Progenitor cell of endocrine pancreas (in vitro differentiated cells): ENCODE results near the gene DNASE2. TPM values are rescaled to one million over a fixed set of nuclear protein-coding genes. Genes with fewer than 3 reads are reported as not detected.

Experiments used
- DNase-seq: peaks from one replicate; pipeline ENCODE4 v3.0.0; 2021; ENCODE audit warnings: low spot score; ENCODE audit not compliant: unreplicated experiment
- H3K27ac Mint-ChIP-seq: 2 replicates; pipeline ENCODE4 v1.8.0; 2021; ENCODE audit warnings: mild to moderate bottlenecking, moderate library complexity, mixed read lengths
- H3K27me3 Mint-ChIP-seq: 2 replicates; pipeline ENCODE4 v1.8.0; 2021; ENCODE audit warnings: mixed read lengths
- H3K36me3 Mint-ChIP-seq: 2 replicates; pipeline ENCODE4 v1.8.0; 2022; ENCODE audit warnings: mixed read lengths; ENCODE audit not compliant: insufficient read depth
- H3K4me1 Mint-ChIP-seq: 2 replicates; pipeline ENCODE4 v1.8.0; 2021; ENCODE audit warnings: low read depth, mixed read lengths
- H3K4me3 Mint-ChIP-seq: 2 replicates; pipeline ENCODE4 v1.8.0; 2021; ENCODE audit warnings: low read depth, mild to moderate bottlenecking, moderate library complexity, mixed read lengths
- H3K9me3 Mint-ChIP-seq: 2 replicates; pipeline ENCODE4 v1.8.0; 2021; ENCODE audit warnings: low read depth, mixed read lengths
- total RNA-seq: library from RNA; stranded (reverse); gene quantifications from 2 replicates; pipeline ENCODE4 v1.2.1, GENCODE V29; 2021
- TF ChIP-seq, protein P1 (sequence below): fragments of 200-600 bp; sonication (generic); IDR thresholded peaks from one replicate; pipeline ENCODE4 v1.5.0; 2021; ENCODE audit warnings: antibody characterized with exemption, mild to moderate bottlenecking; ENCODE audit not compliant: unreplicated experiment

DNASE2 gene
- total RNA-seq, 1 donor from 2014 or later, result 26.0 TPM

DNA sequence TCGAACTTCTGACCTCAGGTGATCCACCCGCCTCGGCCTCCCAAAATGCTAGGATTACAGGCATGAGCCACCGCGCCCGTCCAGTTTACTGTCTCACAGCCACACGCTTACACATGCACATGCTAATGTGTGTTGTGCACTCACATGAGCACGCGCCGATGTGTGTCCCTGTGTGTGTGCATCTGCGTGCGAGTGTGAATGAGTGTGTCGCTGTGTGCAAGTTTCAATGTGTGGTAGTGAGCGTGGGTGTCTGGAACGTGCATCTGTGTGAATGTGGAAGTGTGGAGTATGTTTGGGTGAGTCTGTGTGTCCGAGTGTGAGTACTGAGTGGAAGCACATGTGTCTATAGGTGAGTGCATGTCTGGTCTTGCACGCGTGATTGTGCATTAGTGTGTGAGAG, 38.7 kb downstream of the DNASE2 start:
- H3K27me3 Mint-ChIP-seq, result peaks cover 55% of the 10 kb centered on the region
- DNase-seq, result no peak
- TF ChIP-seq, protein P1, sequence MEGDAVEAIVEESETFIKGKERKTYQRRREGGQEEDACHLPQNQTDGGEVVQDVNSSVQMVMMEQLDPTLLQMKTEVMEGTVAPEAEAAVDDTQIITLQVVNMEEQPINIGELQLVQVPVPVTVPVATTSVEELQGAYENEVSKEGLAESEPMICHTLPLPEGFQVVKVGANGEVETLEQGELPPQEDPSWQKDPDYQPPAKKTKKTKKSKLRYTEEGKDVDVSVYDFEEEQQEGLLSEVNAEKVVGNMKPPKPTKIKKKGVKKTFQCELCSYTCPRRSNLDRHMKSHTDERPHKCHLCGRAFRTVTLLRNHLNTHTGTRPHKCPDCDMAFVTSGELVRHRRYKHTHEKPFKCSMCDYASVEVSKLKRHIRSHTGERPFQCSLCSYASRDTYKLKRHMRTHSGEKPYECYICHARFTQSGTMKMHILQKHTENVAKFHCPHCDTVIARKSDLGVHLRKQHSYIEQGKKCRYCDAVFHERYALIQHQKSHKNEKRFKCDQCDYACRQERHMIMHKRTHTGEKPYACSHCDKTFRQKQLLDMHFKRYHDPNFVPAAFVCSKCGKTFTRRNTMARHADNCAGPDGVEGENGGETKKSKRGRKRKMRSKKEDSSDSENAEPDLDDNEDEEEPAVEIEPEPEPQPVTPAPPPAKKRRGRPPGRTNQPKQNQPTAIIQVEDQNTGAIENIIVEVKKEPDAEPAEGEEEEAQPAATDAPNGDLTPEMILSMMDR, result no peak
- H3K4me3 Mint-ChIP-seq, result no peak overlapping the region
- H3K4me1 Mint-ChIP-seq, result peaks cover 8% of the 10 kb centered on the region
- H3K36me3 Mint-ChIP-seq, result no peaks in the 10 kb centered on the region
- no peaks in the 10 kb centered on the region for H3K9me3 Mint-ChIP-seq
- H3K27ac Mint-ChIP-seq, result no peak overlapping the region

DNA sequence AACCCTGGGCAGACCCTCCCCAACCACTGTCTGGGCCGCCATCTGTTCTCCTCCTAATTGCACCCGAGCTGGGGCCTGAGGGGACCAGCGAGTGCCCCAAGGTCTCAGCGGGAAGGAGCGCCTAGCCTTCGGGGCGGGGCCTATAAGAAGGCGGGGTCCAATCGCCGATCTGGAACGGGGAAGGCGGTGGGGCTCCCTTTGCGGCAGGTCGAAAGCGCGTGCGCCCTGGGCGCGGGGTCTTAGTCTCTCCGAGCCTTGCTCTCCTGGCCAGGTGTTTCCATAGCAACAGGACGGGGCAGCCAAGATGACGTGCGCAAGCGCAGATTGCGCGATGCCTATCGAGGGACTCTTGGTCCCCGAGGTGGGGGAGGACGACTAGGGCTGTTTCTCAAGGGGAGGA, 40.2 kb downstream of the DNASE2 start:
- H3K9me3 Mint-ChIP-seq, result no peaks in the 10 kb centered on the region
- H3K4me1 Mint-ChIP-seq, result peaks cover 8% of the 10 kb centered on the region
- peak; percentile 66 for DNase-seq
- H3K4me3 Mint-ChIP-seq, result peak overlapping the region; percentile 60
- TF ChIP-seq, protein P1, result no peak
- H3K27ac Mint-ChIP-seq, result peak overlapping the region; percentile 61
- H3K27me3 Mint-ChIP-seq, result peaks cover 61% of the 10 kb centered on the region
- H3K36me3 Mint-ChIP-seq, result no peaks in the 10 kb centered on the region

DNA sequence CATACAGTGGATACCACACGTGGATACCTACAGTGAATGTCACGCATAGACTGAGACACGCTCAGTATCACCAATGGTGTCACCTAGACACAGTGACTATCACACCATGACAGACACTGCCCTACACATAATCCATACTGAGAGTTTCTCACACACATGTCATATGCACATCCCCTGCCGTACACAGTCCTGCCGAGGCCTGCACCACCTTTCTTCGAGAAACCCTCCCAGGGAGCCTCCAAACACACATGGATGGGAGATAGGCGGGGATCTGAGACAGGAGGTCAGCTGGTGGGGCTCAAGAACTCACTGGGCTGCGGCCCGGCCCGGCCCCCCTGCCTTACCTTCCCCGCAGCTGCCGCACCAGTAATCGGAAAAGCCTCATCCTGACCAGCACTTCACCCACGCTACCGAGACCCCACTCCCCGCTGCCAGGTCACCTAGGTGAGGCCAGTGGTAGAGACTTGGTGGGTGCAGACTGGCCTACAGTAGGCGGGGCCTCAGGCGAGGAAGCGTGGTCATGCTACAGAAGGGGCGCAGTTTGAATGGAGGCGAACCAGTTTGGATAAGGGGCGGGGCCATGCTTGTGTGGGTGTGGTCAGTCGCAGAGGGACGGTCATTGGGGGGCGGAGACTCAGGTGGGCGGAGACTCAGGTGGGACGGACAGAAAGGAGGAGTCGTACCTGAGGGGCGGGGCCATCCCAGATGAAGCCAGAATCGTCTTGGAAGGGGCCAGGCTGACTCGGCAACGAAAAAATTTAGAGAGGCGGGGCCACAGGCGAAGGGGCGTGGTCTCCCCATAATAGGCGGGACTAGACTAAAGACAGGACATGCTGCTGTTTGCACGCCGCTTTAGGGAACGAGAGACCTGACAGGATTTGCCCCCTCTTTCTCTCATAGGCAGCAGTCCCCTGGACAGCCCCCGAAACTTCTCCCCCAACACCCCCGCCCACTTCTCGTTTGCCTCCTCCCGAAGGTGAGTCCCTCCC, 40.9 kb downstream of the DNASE2 start:
- H3K36me3 Mint-ChIP-seq, result no peaks in the 10 kb centered on the region
- H3K4me1 Mint-ChIP-seq, result peaks cover 8% of the 10 kb centered on the region
- peaks cover 68% of the 10 kb centered on the region for H3K27me3 Mint-ChIP-seq
- H3K9me3 Mint-ChIP-seq, result no peaks in the 10 kb centered on the region
- peak; percentile 69 for DNase-seq
- H3K4me3 Mint-ChIP-seq, result peak overlapping the region; percentile 60
- TF ChIP-seq, protein P1, result no peak
- peak overlapping the region; percentile 61 for H3K27ac Mint-ChIP-seq

GRCh38 chr19:12838886-12839756, 42.1 kb downstream of the DNASE2 start:
- Mint-ChIP-seq H3K4me1 (peaks cover 8% of the 10 kb centered on the region), H3K27ac (no peak overlapping the region)

More at GRCh38 chr19:12838886-12839756, 42.1 kb downstream of the DNASE2 start:
- TF ChIP-seq, protein P1, result no peak
- Mint-ChIP-seq H3K27me3 (peaks cover 74% of the 10 kb centered on the region), H3K9me3 (no peaks in the 10 kb centered on the region), H3K36me3 (no peaks in the 10 kb centered on the region), H3K4me3 (peak overlapping the region; percentile 69)
- no peak for DNase-seq
